Osteoblast (primary cell): ENCODE results near the gene NT5DC1. TPM values are rescaled to one million over a fixed set of nuclear protein-coding genes. Genes with fewer than 3 reads are reported as not detected.
"Not testable (repeated sequence)": the region's sequence is repeated elsewhere in the genome, so short reads cannot be mapped to it uniquely, and the experiment has no call there.

ENCODE experiments used
- DNase-seq: peaks from one replicate; pipeline ENCODE4 v3.0.0; 2011; ENCODE audit warnings: low spot score, mixed read lengths; ENCODE audit not compliant: insufficient read length; ENCODE audit errors: missing footprints
- H2AFZ ChIP-seq: 2 replicates; pipeline ENCODE4 v1.6.0; 2011; ENCODE audit warnings: mild to moderate bottlenecking, low read length
- H3K27ac ChIP-seq: 2 replicates; pipeline ENCODE4 v1.5.1; 2011; ENCODE audit warnings: mild to moderate bottlenecking, low read depth, low read length, moderate library complexity
- H3K27me3 ChIP-seq: 2 replicates; pipeline ENCODE4 v1.6.0; 2012; ENCODE audit warnings: mild to moderate bottlenecking, control low read depth, inconsistent platforms, low read length, moderate library complexity; ENCODE audit not compliant: insufficient read depth
- H3K36me3 ChIP-seq: 2 replicates; pipeline ENCODE4 v1.5.1; 2011; ENCODE audit warnings: mild to moderate bottlenecking, low read length, control low read depth, moderate library complexity; ENCODE audit not compliant: insufficient read depth
- H3K4me1 ChIP-seq: 2 replicates; pipeline ENCODE4 v1.5.1; 2011; ENCODE audit warnings: mild to moderate bottlenecking, low read length, control low read depth, moderate library complexity; ENCODE audit not compliant: insufficient read depth
- H3K4me2 ChIP-seq: 2 replicates; pipeline ENCODE4 v1.6.0; 2011; ENCODE audit warnings: mild to moderate bottlenecking, low read length; ENCODE audit not compliant: insufficient read depth
- H3K4me3 ChIP-seq: fragments of 200-600 bp; sonication (generic); 3 replicates; pipeline ENCODE4 v1.5.1; 2012; ENCODE audit warnings: mild to moderate bottlenecking, low read length, inconsistent platforms; ENCODE audit not compliant: insufficient read depth
- H3K79me2 ChIP-seq: 2 replicates; pipeline ENCODE4 v1.6.0; 2012; ENCODE audit warnings: mild to moderate bottlenecking, low read length, control low read depth, inconsistent platforms; ENCODE audit not compliant: insufficient read depth
- H3K9me3 ChIP-seq: 2 replicates; pipeline ENCODE4 v1.5.1; 2011; ENCODE audit warnings: low read depth, low read length, control low read depth
- H4K20me1 ChIP-seq: 2 replicates; pipeline ENCODE4 v1.6.0; 2012; ENCODE audit warnings: mild to moderate bottlenecking, low read length, control low read depth; ENCODE audit not compliant: insufficient read depth
- CTCF ChIP-seq: IDR thresholded peaks from 2 replicates; pipeline ENCODE4 v1.5.1; 2011; ENCODE audit warnings: mild to moderate bottlenecking, low read depth, low read length, moderate library complexity; ENCODE audit errors: extremely low read depth
- total RNA-seq: library from RNA; depleted of rRNA; stranded (reverse); fragments of >200 nt; gene quantifications from 2 replicates; pipeline ENCODE4 v1.2.3, GENCODE V29; 2012

Gene NT5DC1
- total RNA-seq, 1 donor = 7.2 TPM

GRCh38 chr6:116280161-116280932 lies 179.7 kb downstream of the NT5DC1 start:
- peak overlapping the region; percentile 97 for H3K4me2 ChIP-seq
- peaks cover 25% of the 10 kb centered on the region for H3K4me1 ChIP-seq
- H3K79me2 ChIP-seq = peaks cover 49% of the 10 kb centered on the region
- peaks cover 6% of the 10 kb centered on the region for H3K36me3 ChIP-seq
- no peak for TF ChIP-seq CTCF
- peak; percentile 22 for DNase-seq
- H3K27me3 ChIP-seq = no peaks in the 10 kb centered on the region
- H3K27ac ChIP-seq = peak overlapping the region; percentile 98
- no peaks in the 10 kb centered on the region for H3K9me3 ChIP-seq
- H3K4me3 ChIP-seq = peak overlapping the region; percentile 98
- peak overlapping the region; percentile 96 for H2AFZ ChIP-seq
- H4K20me1 ChIP-seq = peaks cover 33% of the 10 kb centered on the region

GRCh38 chr6:116280933-116281316 lies 180.3 kb downstream of the NT5DC1 start:
- no peaks in the 10 kb centered on the region for H3K27me3 ChIP-seq
- H3K27ac ChIP-seq = peak overlapping the region; percentile 98
- peak overlapping the region; percentile 97 for H3K4me2 ChIP-seq
- H3K36me3 ChIP-seq = peaks cover 6% of the 10 kb centered on the region
- TF ChIP-seq CTCF = no peak
- no peaks in the 10 kb centered on the region for H3K9me3 ChIP-seq
- DNase-seq = no peak
- peaks cover 30% of the 10 kb centered on the region for H4K20me1 ChIP-seq
- H2AFZ ChIP-seq = peak overlapping the region; percentile 96
- H3K4me1 ChIP-seq = peaks cover 22% of the 10 kb centered on the region
- H3K79me2 ChIP-seq = peaks cover 43% of the 10 kb centered on the region
- peak overlapping the region; percentile 98 for H3K4me3 ChIP-seq

- Histone ChIP-seq H2AFZ (no peak overlapping the region), H3K79me2 (peaks cover 25% of the 10 kb centered on the region), H3K4me2 (no peak overlapping the region), H3K4me1 (peaks cover 15% of the 10 kb centered on the region), H3K9me3 (no peaks in the 10 kb centered on the region), H3K27me3 (no peaks in the 10 kb centered on the region), H3K27ac (no peak overlapping the region), H3K36me3 (peaks cover 6% of the 10 kb centered on the region), H4K20me1 (peaks cover 14% of the 10 kb centered on the region), H3K4me3 (no peak overlapping the region)
- TF ChIP-seq CTCF = no peak
- no peak for DNase-seq
These were observed 182.0 kb downstream of the NT5DC1 start for GRCh38 chr6:116282698-116283097.

- Histone ChIP-seq H4K20me1 (peaks cover 9% of the 10 kb centered on the region), H3K79me2 (peaks cover 20% of the 10 kb centered on the region), H3K27ac (no peak overlapping the region), H3K4me1 (peaks cover 11% of the 10 kb centered on the region), H3K4me3 (no peak overlapping the region), H3K4me2 (no peak overlapping the region), H3K9me3 (no peaks in the 10 kb centered on the region), H3K36me3 (peaks cover 3% of the 10 kb centered on the region), H3K27me3 (no peaks in the 10 kb centered on the region), H2AFZ (no peak overlapping the region)
- no peak for DNase-seq
- TF ChIP-seq CTCF = no peak
These were observed 182.5 kb downstream of the NT5DC1 start for GRCh38 chr6:116283191-116283590.

GRCh38 chr6:116284984-116285383 lies 184.3 kb downstream of the NT5DC1 start:
- not testable (repeated sequence) for H3K4me1 ChIP-seq, H4K20me1 ChIP-seq, H3K9me3 ChIP-seq, H3K36me3 ChIP-seq, H2AFZ ChIP-seq, H3K79me2 ChIP-seq, DNase-seq, H3K27me3 ChIP-seq, H3K4me3 ChIP-seq, H3K4me2 ChIP-seq, H3K27ac ChIP-seq
